Sigmoid colon (tissue), 4 donors: ENCODE data around the gene ADORA2A.

ENCODE experiments used
- CTCF ChIP-seq, 4 experiments: fragments of 450-650 bp in 3 of 4; fragments of 200-600 bp in 1 of 4; IDR thresholded peaks; one replicate each; pipeline ENCODE4 v1.5.1; 2016 to 2019; ENCODE audit warnings: antibody characterized with exemption in 4 of 4, mild to moderate bottlenecking in 3 of 4, moderate library complexity in 2 of 4
- POLR2A ChIP-seq, 2 donors: fragments of 450-650 bp; IDR thresholded peaks; one replicate each; pipeline ENCODE4 v1.6.1; 2016; ENCODE audit warnings: antibody characterized with exemption in 2 of 2, mild to moderate bottlenecking in 2 of 2, moderate library complexity in 2 of 2
- POLR2AphosphoS5 ChIP-seq, 4 donors: sonication (generic); formaldehyde crosslinking; IDR thresholded peaks; one replicate each; pipeline ENCODE4 v1.6.1; 2017; ENCODE audit warnings: antibody characterized with exemption in 4 of 4

- TF ChIP-seq CTCF (IDR thresholded peaks at IDR 0.05) (no peak), POLR2A (IDR thresholded peaks at IDR 0.05) (no peak), POLR2AphosphoS5 (IDR thresholded peaks at IDR 0.05) (no peak)
These were observed 46.8 kb downstream of the ADORA2A start for GRCh38 chr22:24474221-24474620.
